Neural cell (in vitro differentiated cells): ENCODE measurements around the gene KLF12. TPM values are rescaled to one million over a fixed set of nuclear protein-coding genes. Genes with fewer than 3 reads are reported as not detected.

Experiments used
- H2AFZ ChIP-seq: fragments of 200-600, 300-800 bp; sonication (generic), shearing (Covaris generic); 2 replicates; pipeline ENCODE4 v1.6.0; 2014; ENCODE audit warnings: low read depth, mild to moderate bottlenecking, antibody characterized with exemption, low read length, moderate library complexity
- H3F3A ChIP-seq: fragments of 200-600 bp; shearing (Covaris generic); 2 replicates; pipeline ENCODE4 v1.6.1; 2016; ENCODE audit warnings: mild to moderate bottlenecking, moderate library complexity, mixed read lengths, antibody characterized with exemption, low read length; ENCODE audit not compliant: insufficient read depth, poor library complexity, severe bottlenecking
- H3K27ac ChIP-seq: fragments of 200-600, 300-800 bp; sonication (generic), shearing (Covaris generic); 2 replicates; pipeline ENCODE4 v1.5.1; 2014; ENCODE audit warnings: mild to moderate bottlenecking, low read length, moderate library complexity
- H3K27me3 ChIP-seq: fragments of 300-800, 200-600 bp; sonication (generic), shearing (Covaris generic); 2 replicates; pipeline ENCODE4 v1.6.0; 2014; ENCODE audit warnings: mild to moderate bottlenecking, low read depth, low read length, moderate library complexity; ENCODE audit not compliant: insufficient read depth
- H3K36me3 ChIP-seq: fragments of 300-800, 200-600 bp; sonication (generic), shearing (Covaris generic); 2 replicates; pipeline ENCODE4 v1.5.1; 2014; ENCODE audit warnings: mild to moderate bottlenecking, antibody characterized with exemption, low read length, moderate library complexity; ENCODE audit not compliant: insufficient read depth
- H3K4me2 ChIP-seq: fragments of 300-800, 200-600 bp; sonication (generic), shearing (Covaris generic); 2 replicates; pipeline ENCODE4 v1.6.0; 2014; ENCODE audit warnings: mild to moderate bottlenecking, low read length
- H3K4me3 ChIP-seq: fragments of 300-800, 200-600 bp; sonication (generic), shearing (Covaris generic); 2 replicates; pipeline ENCODE4 v1.5.1; 2014; ENCODE audit warnings: mild to moderate bottlenecking, low read length, moderate library complexity
- H3K79me2 ChIP-seq: fragments of 200-600 bp; shearing (Covaris generic); replicated peaks from 2 replicates; pipeline ENCODE4 v1.6.0; 2014; ENCODE audit warnings: mild to moderate bottlenecking, low read length, moderate library complexity; ENCODE audit not compliant: insufficient read depth
- H3K9ac ChIP-seq: fragments of 300-800, 200-600 bp; sonication (generic), shearing (Covaris generic); 2 replicates; pipeline ENCODE4 v1.6.1; 2016; ENCODE audit warnings: mild to moderate bottlenecking, low read length, mixed read lengths
- H3K9me2 ChIP-seq: fragments of 200-600 bp; shearing (Covaris generic); 2 replicates; pipeline ENCODE4 v1.6.1; 2016; ENCODE audit warnings: mild to moderate bottlenecking, low read length, mixed read lengths; ENCODE audit not compliant: insufficient read depth
- H3K9me3 ChIP-seq: fragments of 200-600, 300-800 bp; sonication (generic), shearing (Covaris generic); 2 replicates; pipeline ENCODE4 v1.6.1; 2016; ENCODE audit warnings: mild to moderate bottlenecking, mixed run types, low read length, moderate library complexity, mixed read lengths
- H4K20me1 ChIP-seq: fragments of 200-600 bp; shearing (Covaris generic); 2 replicates; pipeline ENCODE4 v1.6.1; 2016; ENCODE audit warnings: mild to moderate bottlenecking, mixed run types; ENCODE audit not compliant: insufficient read depth
- CTCF ChIP-seq: fragments of 450-650 bp; IDR thresholded peaks from 2 replicates; pipeline ENCODE4 v1.5.1; 2014; ENCODE audit warnings: antibody characterized with exemption, mild to moderate bottlenecking, moderate library complexity; ENCODE audit not compliant: poor library complexity, severe bottlenecking
- EP300 ChIP-seq: fragments of 450-650 bp; conservative IDR thresholded peaks from 2 replicates; pipeline ENCODE4 v1.6.1; 2014; ENCODE audit warnings: antibody characterized with exemption, mild to moderate bottlenecking, moderate library complexity; ENCODE audit not compliant: poor library complexity, severe bottlenecking
- EZH2 ChIP-seq: fragments of 200-600, 300-800 bp; shearing (Covaris generic), sonication (generic); IDR thresholded peaks from 2 replicates; pipeline ENCODE4 v1.6.1; 2014; ENCODE audit warnings: antibody characterized with exemption, low read length, borderline replicate concordance, mild to moderate bottlenecking; ENCODE audit not compliant: insufficient read depth, poor library complexity, severe bottlenecking
- MXI1 ChIP-seq: fragments of 450-650 bp; conservative IDR thresholded peaks from 2 replicates; pipeline ENCODE4 v1.6.1; 2014; ENCODE audit warnings: antibody characterized with exemption, mild to moderate bottlenecking; ENCODE audit not compliant: poor library complexity, severe bottlenecking
- POLR2AphosphoS5 ChIP-seq: IDR thresholded peaks from 2 replicates; pipeline ENCODE4 v1.6.1; 2012
- RAD21 ChIP-seq: fragments of 450-650 bp; conservative IDR thresholded peaks from 2 replicates; pipeline ENCODE4 v1.6.1; 2014; ENCODE audit warnings: antibody characterized with exemption, mild to moderate bottlenecking, moderate library complexity
- REST ChIP-seq: IDR thresholded peaks from 2 replicates; pipeline ENCODE4 v1.6.1; 2012; ENCODE audit warnings: borderline replicate concordance
- SMC3 ChIP-seq: fragments of 450-650 bp; conservative IDR thresholded peaks from 2 replicates; pipeline ENCODE4 v1.6.1; 2014; ENCODE audit warnings: antibody characterized with exemption, mild to moderate bottlenecking, moderate library complexity; ENCODE audit not compliant: poor library complexity
- TAF1 ChIP-seq: IDR thresholded peaks from 2 replicates; pipeline ENCODE4 v1.6.1; 2012; ENCODE audit warnings: low read depth
- polyA plus RNA-seq: library from polyadenylated mRNA; depleted of rRNA; stranded (reverse); fragments of >200 nt; gene quantifications from 2 replicates; pipeline ENCODE4 v1.2.3, GENCODE V29; 2014

KLF12 gene
- polyA plus RNA-seq, 1 donor from 2014 or later, result 53.5 TPM

- Histone ChIP-seq H3K9me3 (no peaks in the 10 kb centered on the region), H3K79me2 (peaks cover 98% of the 10 kb centered on the region), H3K27me3 (no peaks in the 10 kb centered on the region), H2AFZ (no peak overlapping the region), H3K36me3 (no peaks in the 10 kb centered on the region), H3K4me3 (no peak overlapping the region), H3K9me2 (no peaks in the 10 kb centered on the region), H3K27ac (no peak overlapping the region), H3F3A (no peaks in the 10 kb centered on the region), H3K4me2 (no peak overlapping the region), H3K9ac (no peak overlapping the region), H4K20me1 (no peaks in the 10 kb centered on the region)
- TF ChIP-seq EP300, result no peak
- TF ChIP-seq POLR2AphosphoS5, result no peak
- TF ChIP-seq TAF1, result no peak
- TF ChIP-seq EZH2, result no peak
- TF ChIP-seq RAD21, result no peak
- no peak for TF ChIP-seq REST
- no peak for TF ChIP-seq MXI1
- TF ChIP-seq SMC3, result no peak
- no peak for TF ChIP-seq CTCF
These were observed 15.9 kb downstream of the KLF12 start for GRCh38 chr13:74118328-74118727.

GRCh38 chr13:74117207-74117705 lies 16.9 kb downstream of the KLF12 start:
- Histone ChIP-seq H3F3A (no peaks in the 10 kb centered on the region), H3K27ac (no peak overlapping the region), H3K36me3 (no peaks in the 10 kb centered on the region), H2AFZ (no peak overlapping the region), H3K27me3 (no peaks in the 10 kb centered on the region), H4K20me1 (no peaks in the 10 kb centered on the region), H3K9ac (no peak overlapping the region), H3K9me2 (no peaks in the 10 kb centered on the region), H3K4me2 (no peak overlapping the region), H3K79me2 (peaks cover 96% of the 10 kb centered on the region), H3K9me3 (no peaks in the 10 kb centered on the region), H3K4me3 (no peak overlapping the region)
- no peak for TF ChIP-seq MXI1
- no peak for TF ChIP-seq RAD21
- TF ChIP-seq CTCF, result no peak
- no peak for TF ChIP-seq EP300
- TF ChIP-seq POLR2AphosphoS5, result no peak
- no peak for TF ChIP-seq TAF1
- TF ChIP-seq REST, result no peak
- no peak for TF ChIP-seq SMC3
- TF ChIP-seq EZH2, result no peak
